ENCODE data around the gene IGF1R.

The IGF1R gene

DNA sequence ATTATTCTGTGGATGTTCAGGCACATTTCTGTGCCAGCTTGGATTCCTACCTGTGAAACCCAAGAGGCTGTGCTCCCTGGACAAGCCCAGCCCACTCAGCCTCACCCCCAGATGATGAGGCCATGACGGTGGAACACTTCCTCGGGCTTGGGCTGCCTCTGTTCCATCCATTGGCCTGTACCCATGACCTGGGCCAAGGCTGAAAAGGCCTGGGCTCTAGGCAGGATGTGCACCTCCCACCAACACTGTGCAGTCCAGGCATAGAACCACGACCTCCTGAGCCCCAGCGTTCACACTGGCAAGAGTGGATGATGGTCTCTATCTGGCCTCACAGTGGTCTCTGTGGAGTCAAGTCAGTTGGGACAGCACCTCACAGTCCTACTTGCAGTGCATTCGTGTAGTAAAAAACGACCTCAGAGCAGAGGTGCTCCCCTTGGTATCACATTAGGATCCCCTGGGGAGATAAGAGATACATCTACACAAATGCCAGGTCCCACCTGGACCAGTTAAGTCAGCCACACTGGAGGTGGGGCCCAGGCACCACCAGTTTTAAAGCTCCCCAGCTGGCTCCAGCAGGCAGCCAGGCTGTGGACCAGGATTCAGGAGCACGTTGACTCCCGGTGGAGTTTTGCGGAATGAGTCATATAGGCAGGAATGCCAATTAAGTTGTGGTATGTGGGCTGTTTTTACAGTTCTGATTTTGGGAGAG, 39.0 kb upstream of the IGF1R start:
- TF ChIP-seq, protein P1, sequence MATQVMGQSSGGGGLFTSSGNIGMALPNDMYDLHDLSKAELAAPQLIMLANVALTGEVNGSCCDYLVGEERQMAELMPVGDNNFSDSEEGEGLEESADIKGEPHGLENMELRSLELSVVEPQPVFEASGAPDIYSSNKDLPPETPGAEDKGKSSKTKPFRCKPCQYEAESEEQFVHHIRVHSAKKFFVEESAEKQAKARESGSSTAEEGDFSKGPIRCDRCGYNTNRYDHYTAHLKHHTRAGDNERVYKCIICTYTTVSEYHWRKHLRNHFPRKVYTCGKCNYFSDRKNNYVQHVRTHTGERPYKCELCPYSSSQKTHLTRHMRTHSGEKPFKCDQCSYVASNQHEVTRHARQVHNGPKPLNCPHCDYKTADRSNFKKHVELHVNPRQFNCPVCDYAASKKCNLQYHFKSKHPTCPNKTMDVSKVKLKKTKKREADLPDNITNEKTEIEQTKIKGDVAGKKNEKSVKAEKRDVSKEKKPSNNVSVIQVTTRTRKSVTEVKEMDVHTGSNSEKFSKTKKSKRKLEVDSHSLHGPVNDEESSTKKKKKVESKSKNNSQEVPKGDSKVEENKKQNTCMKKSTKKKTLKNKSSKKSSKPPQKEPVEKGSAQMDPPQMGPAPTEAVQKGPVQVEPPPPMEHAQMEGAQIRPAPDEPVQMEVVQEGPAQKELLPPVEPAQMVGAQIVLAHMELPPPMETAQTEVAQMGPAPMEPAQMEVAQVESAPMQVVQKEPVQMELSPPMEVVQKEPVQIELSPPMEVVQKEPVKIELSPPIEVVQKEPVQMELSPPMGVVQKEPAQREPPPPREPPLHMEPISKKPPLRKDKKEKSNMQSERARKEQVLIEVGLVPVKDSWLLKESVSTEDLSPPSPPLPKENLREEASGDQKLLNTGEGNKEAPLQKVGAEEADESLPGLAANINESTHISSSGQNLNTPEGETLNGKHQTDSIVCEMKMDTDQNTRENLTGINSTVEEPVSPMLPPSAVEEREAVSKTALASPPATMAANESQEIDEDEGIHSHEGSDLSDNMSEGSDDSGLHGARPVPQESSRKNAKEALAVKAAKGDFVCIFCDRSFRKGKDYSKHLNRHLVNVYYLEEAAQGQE (IDR thresholded peaks at IDR 0.05; ENCODE audit: insufficient replicate concordance, low read depth): no peak
- TF ChIP-seq SPI1 (IDR thresholded peaks at IDR 0.05; ENCODE audit: borderline replicate concordance, low read depth) (no peak), GABPA (IDR thresholded peaks at IDR 0.05; ENCODE audit: low read depth) (no peak), POLR2AphosphoS5 (IDR thresholded peaks at IDR 0.05; ENCODE audit: low read depth) (no peak)
- TF ChIP-seq, protein P2, sequence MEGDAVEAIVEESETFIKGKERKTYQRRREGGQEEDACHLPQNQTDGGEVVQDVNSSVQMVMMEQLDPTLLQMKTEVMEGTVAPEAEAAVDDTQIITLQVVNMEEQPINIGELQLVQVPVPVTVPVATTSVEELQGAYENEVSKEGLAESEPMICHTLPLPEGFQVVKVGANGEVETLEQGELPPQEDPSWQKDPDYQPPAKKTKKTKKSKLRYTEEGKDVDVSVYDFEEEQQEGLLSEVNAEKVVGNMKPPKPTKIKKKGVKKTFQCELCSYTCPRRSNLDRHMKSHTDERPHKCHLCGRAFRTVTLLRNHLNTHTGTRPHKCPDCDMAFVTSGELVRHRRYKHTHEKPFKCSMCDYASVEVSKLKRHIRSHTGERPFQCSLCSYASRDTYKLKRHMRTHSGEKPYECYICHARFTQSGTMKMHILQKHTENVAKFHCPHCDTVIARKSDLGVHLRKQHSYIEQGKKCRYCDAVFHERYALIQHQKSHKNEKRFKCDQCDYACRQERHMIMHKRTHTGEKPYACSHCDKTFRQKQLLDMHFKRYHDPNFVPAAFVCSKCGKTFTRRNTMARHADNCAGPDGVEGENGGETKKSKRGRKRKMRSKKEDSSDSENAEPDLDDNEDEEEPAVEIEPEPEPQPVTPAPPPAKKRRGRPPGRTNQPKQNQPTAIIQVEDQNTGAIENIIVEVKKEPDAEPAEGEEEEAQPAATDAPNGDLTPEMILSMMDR (IDR thresholded peaks at IDR 0.05; ENCODE audit: insufficient read depth, low read length): no peak
- no peaks in the 10 kb centered on the region for H3K27me3 ChIP-seq (ENCODE audit: insufficient read depth, poor library complexity, severe bottlenecking)
- H3K4me3 ChIP-seq (replicated peaks; ENCODE audit: insufficient read depth, low read length): no peak overlapping the region
- no peak for DNase-seq (ENCODE audit: low read depth in 1 of 2, low spot score in 1 of 2)
- no peak overlapping the region for H3K27ac ChIP-seq (replicated peaks)

DNA sequence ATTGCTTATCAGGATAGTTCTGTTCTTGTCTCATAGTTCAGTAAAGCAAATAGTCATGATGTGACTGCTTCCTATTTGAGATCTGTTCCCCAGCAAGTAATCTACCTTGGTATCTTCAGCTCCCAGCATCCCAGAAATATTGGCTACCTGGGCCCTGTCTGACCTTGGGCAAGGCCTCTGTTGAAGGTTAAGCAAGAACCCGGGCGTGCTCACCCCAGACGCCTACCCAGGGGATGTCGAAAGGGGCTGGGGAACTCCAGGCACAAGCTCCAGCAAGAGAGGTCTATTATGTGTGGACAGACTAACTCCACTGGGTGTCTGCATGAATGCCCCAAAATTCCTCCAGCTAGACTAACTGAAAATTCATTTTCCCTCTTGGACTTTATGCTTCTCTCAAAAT, 37.3 kb upstream of the IGF1R start:
- TF ChIP-seq, protein P1 (IDR thresholded peaks at IDR 0.05; ENCODE audit: insufficient replicate concordance, low read depth): no peak
- TF ChIP-seq, protein P2 (IDR thresholded peaks at IDR 0.05; ENCODE audit: insufficient read depth, low read length): no peak
- TF ChIP-seq SPI1 (IDR thresholded peaks at IDR 0.05; ENCODE audit: borderline replicate concordance, low read depth) (no peak), GABPA (IDR thresholded peaks at IDR 0.05; ENCODE audit: low read depth) (no peak), POLR2AphosphoS5 (IDR thresholded peaks at IDR 0.05; ENCODE audit: low read depth) (no peak)
- Histone ChIP-seq H3K27ac (replicated peaks) (no peak overlapping the region), H3K4me3 (replicated peaks; ENCODE audit: insufficient read depth, low read length) (no peak overlapping the region), H3K27me3 (ENCODE audit: insufficient read depth, poor library complexity, severe bottlenecking) (no peaks in the 10 kb centered on the region)
- DNase-seq (ENCODE audit: low read depth in 1 of 2, low spot score in 1 of 2): peak in 1 of 2 experiments; percentile 58

DNA sequence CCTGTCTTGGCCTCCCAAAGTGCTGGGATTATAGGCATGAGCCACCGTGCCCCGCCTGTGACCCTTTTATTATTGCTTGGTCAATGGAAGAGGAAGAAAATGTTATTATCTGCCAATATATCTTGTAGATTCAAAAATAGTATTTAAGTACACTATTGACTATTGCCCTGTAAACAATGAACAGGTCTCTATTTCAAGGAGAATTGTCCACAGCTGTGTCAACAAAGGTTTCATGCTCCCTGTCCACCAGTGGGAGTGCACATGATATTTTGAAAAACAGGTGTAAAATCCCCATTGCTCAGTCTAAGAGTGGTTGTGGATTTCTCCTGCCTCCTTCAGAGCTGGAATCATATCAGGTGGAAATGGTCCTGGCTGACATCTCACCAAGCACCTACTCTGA, 36.5 kb upstream of the IGF1R start:
- TF ChIP-seq, protein P1 (IDR thresholded peaks at IDR 0.05; ENCODE audit: insufficient replicate concordance, low read depth): no peak
- TF ChIP-seq SPI1 (IDR thresholded peaks at IDR 0.05; ENCODE audit: borderline replicate concordance, low read depth): no peak
- no peak for TF ChIP-seq POLR2AphosphoS5 (IDR thresholded peaks at IDR 0.05; ENCODE audit: low read depth)
- no peak for TF ChIP-seq GABPA (IDR thresholded peaks at IDR 0.05; ENCODE audit: low read depth)
- TF ChIP-seq, protein P2 (IDR thresholded peaks at IDR 0.05; ENCODE audit: insufficient read depth, low read length): no peak
- Histone ChIP-seq H3K27me3 (ENCODE audit: insufficient read depth, poor library complexity, severe bottlenecking) (no peaks in the 10 kb centered on the region), H3K4me3 (replicated peaks; ENCODE audit: insufficient read depth, low read length) (no peak overlapping the region), H3K27ac (replicated peaks) (no peak overlapping the region)
- no peak for DNase-seq (ENCODE audit: low read depth in 1 of 2, low spot score in 1 of 2)
